Neuronal stem cell (in vitro differentiated cells): ENCODE results near the gene CENPU.

Experiments used
- DNase-seq: peaks from one replicate; pipeline ENCODE4 v3.0.0-alpha.2; 2013; ENCODE audit warnings: low spot score
- H2AFZ ChIP-seq: one replicate; pipeline ENCODE4 v1.6.1; 2013; ENCODE audit warnings: mild to moderate bottlenecking, low read length, inconsistent platforms
- H2AK5ac ChIP-seq: 2 replicates; pipeline ENCODE4 v1.6.1; 2013; ENCODE audit warnings: low read depth, mild to moderate bottlenecking, inconsistent platforms, low read length, moderate library complexity, mixed read lengths
- H2BK120ac ChIP-seq: 2 replicates; pipeline ENCODE4 v1.6.1; 2013; ENCODE audit warnings: low read depth, mild to moderate bottlenecking, inconsistent platforms, low read length, moderate library complexity, mixed read lengths
- H2BK12ac ChIP-seq: one replicate; pipeline ENCODE4 v1.6.1; 2013; ENCODE audit warnings: low read length, inconsistent platforms
- H2BK15ac ChIP-seq: 2 replicates; pipeline ENCODE4 v1.6.1; 2013; ENCODE audit warnings: mild to moderate bottlenecking, low read length, inconsistent platforms, mixed read lengths
- H2BK5ac ChIP-seq: one replicate; pipeline ENCODE4 v1.6.1; 2013; ENCODE audit warnings: inconsistent platforms, mild to moderate bottlenecking, low read length, moderate library complexity
- H3K14ac ChIP-seq: one replicate; pipeline ENCODE4 v1.6.1; 2013; ENCODE audit warnings: low read length, inconsistent platforms
- H3K18ac ChIP-seq: 2 replicates; pipeline ENCODE4 v1.6.1; 2013; ENCODE audit warnings: low read length, inconsistent platforms
- H3K23ac ChIP-seq: 2 replicates; pipeline ENCODE4 v1.6.1; 2013; ENCODE audit warnings: low read depth, mild to moderate bottlenecking, mixed read lengths, low read length, inconsistent platforms; ENCODE audit not compliant: poor library complexity
- H3K27ac ChIP-seq: replicated peaks from 3 replicates; pipeline ENCODE4 v1.5.1; 2013; ENCODE audit warnings: low read length, inconsistent platforms
- H3K27me3 ChIP-seq, 3 experiments: 2 replicates each; pipeline ENCODE4 v1.6.1; 2013; ENCODE audit warnings: low read length in 3 of 3, mild to moderate bottlenecking in 2 of 3, inconsistent platforms in 1 of 3, low read depth in 1 of 3, mixed read lengths in 1 of 3, moderate library complexity in 1 of 3; ENCODE audit not compliant: control insufficient read depth in 3 of 3, insufficient read depth in 3 of 3
- H3K36me3 ChIP-seq, 2 donors: replicated peaks in 1 of 2; 2 replicates each; pipeline ENCODE4 v1.6.1; 2013; ENCODE audit warnings: low read length in 2 of 2; ENCODE audit not compliant: control insufficient read depth in 2 of 2, insufficient read depth in 2 of 2
- H3K4ac ChIP-seq: 2 replicates; pipeline ENCODE4 v1.6.1; 2013; ENCODE audit warnings: inconsistent platforms, mild to moderate bottlenecking, low read length, moderate library complexity
- H3K4me1 ChIP-seq, 2 donors: 1 replicate in 1 of 2; 2 replicates in 1 of 2; pipeline ENCODE4 v1.6.1; 2013; ENCODE audit warnings: low read length in 2 of 2, low read depth in 1 of 2; ENCODE audit not compliant: control insufficient read depth in 2 of 2, insufficient read depth in 1 of 2
- H3K4me2 ChIP-seq: one replicate; pipeline ENCODE4 v1.6.1; 2013; ENCODE audit warnings: mild to moderate bottlenecking, low read length, inconsistent platforms; ENCODE audit not compliant: insufficient read depth, poor library complexity, severe bottlenecking
- H3K4me3 ChIP-seq, 2 donors: 2 replicates each; pipeline ENCODE4 v1.5.1; 2013; ENCODE audit warnings: low read length in 2 of 2, mild to moderate bottlenecking in 2 of 2, inconsistent platforms in 1 of 2, moderate library complexity in 1 of 2
- H3K79me1 ChIP-seq: one replicate; pipeline ENCODE4 v1.6.1; 2013; ENCODE audit warnings: low read depth, mild to moderate bottlenecking, inconsistent platforms, low read length, moderate library complexity
- H3K9ac ChIP-seq: one replicate; pipeline ENCODE4 v1.6.1; 2013; ENCODE audit warnings: mild to moderate bottlenecking, low read depth, low read length, inconsistent platforms; ENCODE audit not compliant: poor library complexity
- H3K9me3 ChIP-seq, 2 donors: replicated peaks in 1 of 2; 2 replicates each; pipeline versions ENCODE3 to v1.6.1; 2013; ENCODE audit warnings: low read length in 2 of 2, mild to moderate bottlenecking in 2 of 2, inconsistent platforms in 1 of 2, low read depth in 1 of 2, mixed read lengths in 1 of 2, moderate library complexity in 1 of 2; ENCODE audit not compliant: control insufficient read depth in 2 of 2, insufficient read depth in 1 of 2
- H4K8ac ChIP-seq: one replicate; pipeline ENCODE4 v1.6.1; 2013; ENCODE audit warnings: low read depth, mild to moderate bottlenecking, inconsistent platforms, low read length, moderate library complexity
- H4K91ac ChIP-seq: one replicate; pipeline ENCODE4 v1.6.1; 2013; ENCODE audit warnings: low read length, low read depth, mild to moderate bottlenecking, inconsistent platforms; ENCODE audit not compliant: poor library complexity
- WGBS, 2 donors: extraction: QIAGEN DNeasy Blood & Tissue Kit; methylation state at CpG; one replicate each; pipeline ENCODE4 v1.1.7; 2013; ENCODE audit warnings: missing lambda C conversion rate in 2 of 2, mixed read lengths in 1 of 2; ENCODE audit not compliant: insufficient read length in 2 of 2, insufficient replicate concordance in 1 of 2; ENCODE audit errors: extremely low coverage in 2 of 2; 5-methylcytosine and 5-hydroxymethylcytosine counted together

CENPU gene

GRCh38 chr4:184771416-184771815 is 37.5 kb upstream of the CENPU start:
- no peak overlapping the region for H2BK5ac ChIP-seq
- H2BK15ac ChIP-seq: no peak overlapping the region
- H3K27me3 ChIP-seq: no peaks in the 10 kb centered on the region
- no peak overlapping the region for H3K4me2 ChIP-seq
- H4K8ac ChIP-seq: no peak overlapping the region
- H2AFZ ChIP-seq: no peak overlapping the region
- H3K36me3 ChIP-seq: no peaks in the 10 kb centered on the region
- no peak overlapping the region for H3K27ac ChIP-seq
- no peak for DNase-seq
- WGBS, 2 donors: no CpG with 5 or more reads among the region's 1 CpG
- no peak overlapping the region for H2BK12ac ChIP-seq
- H3K4ac ChIP-seq: no peak overlapping the region
- H3K79me1 ChIP-seq: no peaks in the 10 kb centered on the region
- no peak overlapping the region for H2AK5ac ChIP-seq
- peaks cover 0 to 3% of the 10 kb centered on the region in 2 donors for H3K4me1 ChIP-seq
- H4K91ac ChIP-seq: no peak overlapping the region
- H2BK120ac ChIP-seq: no peak overlapping the region
- no peak overlapping the region for H3K4me3 ChIP-seq
- no peak overlapping the region for H3K18ac ChIP-seq
- H3K23ac ChIP-seq: no peak overlapping the region
- no peak overlapping the region for H3K14ac ChIP-seq
- H3K9ac ChIP-seq: no peak overlapping the region
- no peaks in the 10 kb centered on the region for H3K9me3 ChIP-seq

- no peak overlapping the region for H3K27ac ChIP-seq
- H3K27me3 ChIP-seq: no peaks in the 10 kb centered on the region
- no peak overlapping the region for H2AK5ac ChIP-seq
- H3K4me2 ChIP-seq: no peak overlapping the region
- H3K9ac ChIP-seq: no peak overlapping the region
- H3K4ac ChIP-seq: no peak overlapping the region
- DNase-seq: no peak
- H2BK15ac ChIP-seq: no peak overlapping the region
- H2BK12ac ChIP-seq: no peak overlapping the region
- no peak overlapping the region for H2AFZ ChIP-seq
- H3K23ac ChIP-seq: no peak overlapping the region
- no peak overlapping the region for H4K91ac ChIP-seq
- WGBS, 2 donors: no CpG with 5 or more reads among the region's 7 CpGs
- no peaks in the 10 kb centered on the region for H3K36me3 ChIP-seq
- no peaks in the 10 kb centered on the region for H3K9me3 ChIP-seq
- H2BK5ac ChIP-seq: no peak overlapping the region
- no peaks in the 10 kb centered on the region for H3K79me1 ChIP-seq
- no peak overlapping the region for H3K14ac ChIP-seq
- no peak overlapping the region for H4K8ac ChIP-seq
- H3K4me1 ChIP-seq: peaks cover 0 to 4% of the 10 kb centered on the region in 2 donors
- no peak overlapping the region for H2BK120ac ChIP-seq
- H3K18ac ChIP-seq: no peak overlapping the region
- no peak overlapping the region for H3K4me3 ChIP-seq
Measured at GRCh38 chr4:184769141-184769765, 35.4 kb upstream of the CENPU start.

- H3K4me3 ChIP-seq: no peak overlapping the region
- H2AK5ac ChIP-seq: no peak overlapping the region
- H3K14ac ChIP-seq: no peak overlapping the region
- no peaks in the 10 kb centered on the region for H3K36me3 ChIP-seq
- no peak overlapping the region for H2BK5ac ChIP-seq
- no peak overlapping the region for H3K4me2 ChIP-seq
- H3K9ac ChIP-seq: no peak overlapping the region
- no peaks in the 10 kb centered on the region for H3K79me1 ChIP-seq
- no CpG with 5 or more reads among the region's 5 CpGs for WGBS, 2 donors
- H2AFZ ChIP-seq: no peak overlapping the region
- H4K8ac ChIP-seq: no peak overlapping the region
- H3K9me3 ChIP-seq: no peaks in the 10 kb centered on the region
- H3K4ac ChIP-seq: no peak overlapping the region
- no peak overlapping the region for H2BK120ac ChIP-seq
- H3K4me1 ChIP-seq: peaks cover 0 to 4% of the 10 kb centered on the region in 2 donors
- no peak for DNase-seq
- H3K27me3 ChIP-seq: no peaks in the 10 kb centered on the region
- H2BK12ac ChIP-seq: no peak overlapping the region
- H2BK15ac ChIP-seq: no peak overlapping the region
- no peak overlapping the region for H4K91ac ChIP-seq
- H3K18ac ChIP-seq: no peak overlapping the region
- H3K27ac ChIP-seq: no peak overlapping the region
- no peak overlapping the region for H3K23ac ChIP-seq
Measured at GRCh38 chr4:184768296-184768695, 34.4 kb upstream of the CENPU start.

GRCh38 chr4:184766446-184766845 is 32.5 kb upstream of the CENPU start:
- Histone ChIP-seq H2BK15ac (no peak overlapping the region), H3K4me2 (no peak overlapping the region), H3K27ac (no peak overlapping the region), H3K4me3 (no peak overlapping the region), H3K4me1 (peaks cover 0 to 4% of the 10 kb centered on the region in 2 donors), H3K23ac (no peak overlapping the region), H2BK120ac (no peak overlapping the region), H3K9ac (no peak overlapping the region), H3K4ac (no peak overlapping the region), H2BK12ac (no peak overlapping the region), H2AFZ (no peak overlapping the region), H2AK5ac (no peak overlapping the region), H4K8ac (no peak overlapping the region), H3K79me1 (no peaks in the 10 kb centered on the region), H3K14ac (no peak overlapping the region), H3K27me3 (no peaks in the 10 kb centered on the region), H3K36me3 (no peaks in the 10 kb centered on the region), H3K9me3 (no peaks in the 10 kb centered on the region), H2BK5ac (no peak overlapping the region), H4K91ac (no peak overlapping the region), H3K18ac (no peak overlapping the region)
- DNase-seq: no peak
- WGBS, 2 donors: no CpG with 5 or more reads among the region's 9 CpGs
